Dedifferentiated amniotic fluid mesenchymal stem cell (primary cell): ENCODE data around the gene MACROD2.
A peak's percentile ranks its signal among the peaks of the same experiment; 100 is the strongest.

Source experiments
- DNase-seq: peaks from one replicate; pipeline ENCODE4 v3.0.0-alpha.2; 2016; ENCODE audit errors: extremely low spot score

MACROD2 gene

DNA sequence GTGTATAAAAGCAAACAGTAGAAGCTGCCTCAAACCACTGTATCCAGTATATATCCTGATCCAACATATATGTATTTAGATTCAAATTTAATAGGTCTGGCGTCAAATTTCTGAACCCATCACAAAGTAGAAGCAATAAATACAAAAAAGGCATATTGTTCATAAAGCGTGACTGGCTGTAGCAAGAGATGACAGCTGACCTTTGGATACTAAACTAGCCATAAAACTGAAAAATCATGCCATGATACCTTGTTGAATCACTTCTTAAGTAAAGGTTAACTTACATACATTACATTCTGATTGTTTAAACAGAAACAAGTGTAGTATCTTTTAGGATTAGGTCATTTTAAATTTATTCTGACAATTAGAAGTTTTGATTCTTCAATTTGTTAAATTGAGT is 714.1 kb downstream of the MACROD2 start:
- no peak for DNase-seq

DNA sequence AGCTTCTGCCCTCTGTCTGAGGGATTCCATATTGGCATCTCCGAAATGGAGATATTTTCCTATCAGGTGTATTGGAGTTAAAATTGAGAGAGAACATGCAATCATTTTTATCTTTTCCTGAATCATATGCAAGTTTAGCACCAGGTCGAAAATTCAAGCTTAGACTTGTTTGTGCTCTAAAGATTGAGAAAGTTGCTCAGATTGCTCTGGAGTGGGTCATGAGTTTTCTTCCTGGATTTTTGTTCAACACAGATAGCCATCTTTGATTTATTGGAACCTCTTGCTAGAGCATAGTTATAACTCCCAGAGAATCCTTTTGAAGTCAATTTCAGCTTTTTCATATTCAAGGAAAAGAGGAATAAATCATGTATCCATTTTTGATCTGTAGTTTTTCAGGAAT is 715.6 kb downstream of the MACROD2 start:
- no peak for DNase-seq

DNA sequence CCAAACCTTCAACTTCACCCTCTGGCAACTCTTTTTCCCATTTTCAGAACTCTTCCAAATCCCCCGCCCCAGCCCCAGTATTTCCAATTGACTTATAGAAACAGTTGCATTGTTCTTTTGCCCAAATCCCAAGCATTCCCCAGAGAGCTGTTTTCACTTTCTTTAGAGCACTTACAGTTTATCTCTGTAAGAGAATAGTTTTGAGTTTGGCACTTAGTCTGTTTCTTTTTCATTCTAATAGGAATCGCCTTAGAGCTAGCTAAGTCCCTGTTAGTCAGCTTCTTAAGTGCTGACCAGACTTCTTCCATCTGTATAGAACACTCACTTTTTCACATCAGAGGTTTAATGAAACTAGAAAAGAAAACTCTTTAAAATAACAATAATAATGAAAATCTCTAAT is 716.3 kb downstream of the MACROD2 start:
- peak; percentile 33 for DNase-seq

DNA sequence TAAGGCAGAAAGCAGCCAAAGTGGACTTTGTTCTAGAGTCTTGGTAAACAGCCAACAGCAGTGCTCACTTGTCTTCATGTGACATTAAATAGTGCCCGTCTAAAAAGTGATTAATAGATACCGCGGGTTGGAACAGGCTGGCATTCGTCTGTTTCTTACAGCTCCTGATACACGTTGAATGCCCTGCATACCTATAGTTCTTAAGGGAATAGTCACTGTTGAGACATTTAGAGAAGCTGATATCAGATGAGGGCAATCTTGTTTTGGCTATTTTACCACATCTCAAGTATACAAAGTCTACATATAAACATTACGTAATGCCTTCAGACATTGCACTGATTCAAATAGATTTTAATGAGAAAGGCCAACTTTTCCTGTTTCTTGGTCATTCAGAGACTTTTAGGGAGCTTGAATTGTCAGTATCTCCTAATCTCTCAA is 717.0 kb downstream of the MACROD2 start:
- peak; percentile 69 for DNase-seq

DNA sequence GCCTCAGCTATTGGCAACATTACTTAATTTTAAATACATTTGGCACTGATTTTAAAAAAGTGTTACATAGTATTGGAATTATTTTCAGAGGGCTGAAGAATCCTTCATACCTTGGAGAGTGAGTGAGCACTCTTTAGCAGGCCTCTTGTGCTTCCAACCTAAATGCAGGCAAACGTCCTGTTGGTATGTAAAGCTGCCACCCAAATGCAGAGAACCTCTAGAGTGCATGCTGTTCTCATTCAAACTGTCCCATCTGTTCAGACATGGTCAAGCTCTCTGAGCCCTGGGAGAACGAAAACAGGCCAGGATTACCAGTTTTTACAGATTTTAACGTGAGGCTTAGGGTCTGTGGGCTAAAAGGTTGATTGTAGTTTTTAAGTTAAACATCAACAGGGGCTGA is 720.1 kb downstream of the MACROD2 start:
- no peak for DNase-seq

DNA sequence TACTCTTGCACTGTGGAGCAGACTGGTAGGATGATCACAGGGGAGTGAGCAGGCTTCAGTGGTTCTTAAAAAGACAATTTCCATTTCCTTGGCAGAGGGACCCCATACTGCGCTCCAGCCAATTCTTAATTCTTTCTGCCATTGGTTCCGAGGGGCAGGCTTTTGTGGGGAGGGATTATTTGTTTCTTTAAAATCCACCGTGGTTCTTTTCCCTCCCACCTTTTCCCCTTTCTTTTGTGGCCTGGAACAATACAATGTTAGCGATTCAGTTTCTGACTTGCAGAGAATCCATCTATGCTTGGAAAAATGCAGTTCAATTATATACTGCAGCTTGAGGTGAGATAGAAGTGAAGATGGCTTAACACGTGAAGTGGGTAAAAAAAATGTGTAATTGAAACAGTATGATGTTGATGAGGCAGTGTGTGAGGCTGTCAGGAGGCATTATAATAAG is 721.1 kb downstream of the MACROD2 start:
- DNase-seq = no peak

DNA sequence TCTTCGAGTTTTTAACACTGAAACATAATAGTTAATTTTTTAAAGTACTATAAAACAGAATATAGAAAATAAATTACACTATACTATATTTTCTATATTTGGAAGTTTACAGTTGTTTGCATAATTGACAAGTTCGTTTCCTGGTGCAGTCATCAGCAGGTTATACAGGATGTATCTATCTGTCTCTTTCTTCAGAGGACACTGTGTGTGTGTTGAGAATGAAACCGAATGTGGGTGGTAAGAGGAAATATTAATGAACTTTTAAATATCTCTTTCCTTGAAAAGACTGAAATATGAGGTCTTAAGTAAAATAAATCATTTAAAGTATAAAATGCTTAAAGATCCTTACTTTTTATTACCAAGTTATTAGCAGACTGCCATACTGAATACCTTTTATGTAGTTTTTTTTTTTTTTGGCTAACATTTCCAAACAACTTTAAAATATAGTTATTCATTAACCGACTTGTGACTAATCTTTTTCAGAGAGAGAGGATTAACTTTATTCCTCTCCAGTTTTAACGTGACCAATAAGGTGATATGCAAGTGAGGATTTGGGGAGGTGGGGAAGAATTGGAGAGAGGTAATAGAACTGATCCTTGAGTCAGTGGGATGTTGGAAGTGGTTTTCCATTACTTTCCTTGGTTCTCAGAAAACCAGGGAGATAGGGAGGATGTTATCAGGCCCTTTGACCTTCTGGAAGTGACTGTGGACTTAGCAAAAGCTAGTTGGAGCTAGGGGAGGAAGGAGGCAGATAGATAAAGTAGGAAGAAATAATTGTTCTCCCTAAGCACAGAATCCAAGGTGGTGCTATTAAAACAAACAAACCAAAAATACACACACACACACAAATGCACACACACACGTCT is 722.1 kb downstream of the MACROD2 start:
- no peak for DNase-seq

DNA sequence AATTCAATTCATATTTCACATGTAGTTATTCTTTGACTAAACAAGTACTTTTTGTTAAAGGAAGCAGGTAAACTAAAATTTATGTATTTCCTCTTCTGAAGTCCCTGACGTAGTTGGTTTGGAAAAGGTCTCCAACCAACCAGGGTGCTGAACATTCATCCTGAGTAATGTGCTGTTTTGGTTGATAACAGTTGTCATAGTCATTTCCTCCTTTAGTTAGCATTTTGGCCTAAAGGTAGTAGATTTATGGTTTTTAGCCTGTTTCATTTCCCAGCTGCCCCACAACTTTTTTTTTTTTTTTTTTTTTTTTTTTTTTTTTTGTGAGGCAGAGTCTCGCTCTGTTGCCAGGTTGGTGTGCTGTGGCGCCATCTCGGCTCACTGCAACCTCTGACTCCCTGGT is 724.9 kb downstream of the MACROD2 start:
- no peak for DNase-seq

DNA sequence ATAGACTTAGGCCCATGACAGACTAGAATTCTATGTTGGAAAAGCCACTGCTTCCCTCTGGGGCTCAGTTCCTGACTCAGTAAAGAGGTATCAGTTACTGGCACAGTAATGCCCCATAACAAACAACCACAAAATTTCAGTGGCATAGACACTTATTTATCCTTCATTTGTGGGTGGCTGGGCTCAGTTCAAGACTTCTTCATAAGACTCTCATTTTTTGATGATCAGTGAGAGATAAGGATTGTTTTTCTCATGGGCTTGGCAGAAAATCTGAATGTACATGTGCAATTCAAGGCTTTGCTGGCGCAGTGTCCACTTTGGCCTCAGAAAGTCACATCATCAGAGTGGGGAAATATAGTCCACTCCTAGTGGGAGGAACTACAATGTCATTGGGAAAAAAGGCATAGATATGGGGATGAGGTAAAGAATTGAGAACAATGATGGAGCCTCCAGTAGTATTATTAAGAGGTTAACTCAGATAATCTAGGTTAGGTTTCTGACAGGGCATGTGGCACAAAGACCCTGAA is 726.7 kb downstream of the MACROD2 start:
- DNase-seq = no peak

DNA sequence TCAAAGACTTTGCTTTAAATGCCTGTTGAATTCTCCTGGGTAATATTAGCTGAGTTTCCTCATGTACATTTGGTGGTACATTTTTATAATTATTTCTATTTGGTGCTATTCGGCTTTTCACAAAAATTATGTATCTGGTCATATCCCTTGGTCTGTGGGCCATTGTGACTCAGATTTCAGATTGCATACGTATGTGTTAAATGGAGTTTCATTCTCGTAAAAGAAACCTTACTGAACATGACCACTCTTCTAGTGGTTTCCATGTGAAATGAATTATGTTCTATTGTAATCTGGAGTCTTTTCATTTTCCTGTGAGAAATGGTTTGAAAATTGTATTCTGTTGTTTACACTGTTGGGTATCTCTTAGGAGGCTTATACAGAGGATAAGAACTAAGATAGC is 728.3 kb downstream of the MACROD2 start:
- DNase-seq = no peak

DNA sequence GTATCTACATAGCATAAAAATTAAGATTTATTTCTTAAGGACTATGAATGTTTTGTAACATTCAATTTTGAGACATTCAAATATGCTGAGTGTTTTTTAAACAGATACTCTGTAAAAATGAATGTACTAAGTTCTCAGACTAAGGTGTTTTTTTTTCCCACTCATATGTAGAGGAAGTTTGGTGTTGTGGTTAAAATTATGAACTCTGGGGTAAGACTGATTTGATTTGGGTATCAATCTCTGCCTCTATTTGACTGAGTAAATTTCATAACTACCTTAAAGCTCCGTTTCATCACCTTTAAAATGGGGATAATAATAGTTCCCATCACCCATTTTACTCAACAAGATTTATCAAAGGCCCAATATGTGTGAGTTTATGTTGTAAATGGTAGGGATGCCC is 728.7 kb downstream of the MACROD2 start:
- no peak for DNase-seq

DNA sequence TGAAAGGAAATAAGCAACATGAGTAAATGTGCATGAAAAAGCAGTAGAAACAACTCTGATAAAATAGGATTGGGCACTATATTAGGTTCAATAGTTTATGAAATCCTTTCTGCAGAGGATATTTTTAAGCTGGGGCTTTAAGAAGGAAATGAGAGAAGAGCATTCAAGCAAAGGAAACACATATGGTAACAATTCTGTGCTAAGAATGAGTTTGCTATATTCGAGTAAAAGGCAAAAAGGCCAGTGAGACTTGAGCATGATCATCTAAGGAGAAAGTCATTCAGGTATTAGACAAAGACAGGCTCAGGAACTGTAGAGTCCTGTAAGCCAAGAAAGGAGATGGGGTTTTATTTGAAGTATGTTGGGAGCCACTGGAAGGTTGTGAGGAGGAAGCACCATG is 729.2 kb downstream of the MACROD2 start:
- peak; percentile 49 for DNase-seq

DNA sequence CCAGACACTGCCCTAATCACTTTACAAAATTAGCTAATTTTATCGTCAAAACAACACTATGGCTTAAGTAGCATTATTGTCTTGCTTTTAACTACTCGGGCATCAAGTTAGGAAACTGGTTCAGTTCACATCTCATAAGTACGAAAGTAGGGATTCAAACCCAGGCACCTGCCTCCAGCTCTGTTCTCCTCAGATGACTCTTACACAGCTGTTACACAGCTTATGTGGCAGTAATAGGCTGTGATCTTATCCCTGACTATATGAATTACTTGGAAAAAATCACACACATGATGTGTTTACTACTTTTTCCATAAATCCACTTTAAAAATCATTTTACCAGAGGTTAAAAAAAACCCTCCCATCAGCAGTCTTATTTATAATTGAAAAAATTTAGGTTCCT is 731.3 kb downstream of the MACROD2 start:
- no peak for DNase-seq

DNA sequence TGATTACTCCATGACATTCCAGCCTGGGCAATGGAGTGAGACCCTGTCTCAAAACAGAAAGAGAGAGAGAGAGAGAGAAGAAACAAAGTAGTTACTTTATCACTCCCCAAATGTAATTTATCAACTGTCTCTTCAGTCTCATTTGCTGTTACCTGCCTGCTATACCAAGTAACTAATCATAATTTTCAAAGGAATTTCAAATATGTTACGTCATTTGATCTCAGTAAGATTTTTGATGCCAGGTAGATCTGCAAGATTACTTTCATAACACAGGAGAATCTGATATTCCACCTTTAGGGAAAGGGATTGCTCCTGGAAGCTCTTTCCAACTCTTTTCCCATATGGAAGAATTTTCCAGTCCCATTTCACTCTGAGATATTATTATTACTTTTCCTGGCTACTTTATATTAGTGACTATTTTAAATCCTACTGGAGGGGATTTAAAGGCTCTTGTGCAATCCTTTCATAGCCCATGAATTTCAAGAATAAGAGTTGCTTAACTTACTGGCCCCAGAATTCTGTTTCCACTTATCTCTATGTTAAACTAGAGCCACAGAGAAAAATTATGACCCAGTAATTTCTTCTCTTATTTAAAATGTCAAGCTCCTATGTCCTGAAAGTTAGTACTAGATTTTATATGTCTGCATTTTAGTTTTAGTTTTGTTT is 732.3 kb downstream of the MACROD2 start:
- no peak for DNase-seq

DNA sequence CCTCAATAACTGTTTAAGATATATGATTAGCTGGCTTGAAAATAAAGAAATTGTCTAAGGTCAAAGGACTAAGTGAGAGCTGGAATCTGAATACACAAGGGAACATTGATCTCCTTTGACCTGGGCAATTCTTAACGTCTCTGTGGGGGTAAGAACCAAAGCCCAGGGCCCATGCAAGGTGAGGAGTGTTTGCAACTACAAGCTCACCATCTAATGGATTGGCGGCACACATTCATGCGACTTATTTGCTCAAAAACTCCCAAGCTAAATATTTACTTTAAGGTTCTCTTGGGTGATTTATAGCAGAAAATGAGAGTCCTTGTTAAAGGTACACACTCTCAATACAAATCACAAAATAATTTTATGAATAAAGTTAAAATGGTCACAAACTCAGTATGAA is 734.1 kb downstream of the MACROD2 start:
- DNase-seq = no peak

DNA sequence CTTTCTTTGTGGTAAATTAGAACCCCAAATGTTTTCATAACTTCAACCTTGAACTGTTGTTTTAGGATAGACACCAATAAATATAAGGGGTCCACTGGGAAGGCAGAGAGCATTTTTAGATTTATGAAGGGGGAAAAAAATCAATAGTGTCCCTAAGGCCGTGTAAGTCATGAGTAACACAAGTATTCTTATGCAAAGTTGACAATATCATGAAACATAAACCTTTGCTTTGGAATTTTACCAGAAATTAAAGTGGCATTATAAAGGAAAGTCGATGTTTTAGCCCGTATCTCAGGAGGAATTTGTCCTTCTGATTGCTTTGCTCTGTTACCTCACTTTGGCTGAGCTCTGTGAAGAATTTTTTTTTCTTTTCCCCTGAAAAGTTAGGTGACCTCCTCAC is 737.0 kb downstream of the MACROD2 start:
- no peak for DNase-seq

DNA sequence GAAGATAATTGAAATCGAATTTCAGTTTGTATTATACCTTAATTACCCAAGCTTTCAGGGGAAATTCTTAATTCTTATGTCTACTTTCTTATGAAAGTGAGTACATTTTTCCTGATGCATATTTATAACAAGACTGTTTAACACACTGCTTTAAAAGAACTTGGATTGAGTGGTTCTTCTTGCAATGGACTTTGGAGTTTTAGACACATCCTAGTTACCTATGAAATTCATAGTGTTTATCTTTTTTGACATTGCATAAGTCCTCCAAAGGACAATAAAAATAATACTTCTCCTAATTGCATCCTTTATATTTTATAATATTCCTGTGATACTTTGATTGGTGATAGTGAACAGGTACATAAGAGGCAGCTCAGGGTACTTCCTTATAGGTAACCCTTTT is 737.7 kb downstream of the MACROD2 start:
- no peak for DNase-seq

DNA sequence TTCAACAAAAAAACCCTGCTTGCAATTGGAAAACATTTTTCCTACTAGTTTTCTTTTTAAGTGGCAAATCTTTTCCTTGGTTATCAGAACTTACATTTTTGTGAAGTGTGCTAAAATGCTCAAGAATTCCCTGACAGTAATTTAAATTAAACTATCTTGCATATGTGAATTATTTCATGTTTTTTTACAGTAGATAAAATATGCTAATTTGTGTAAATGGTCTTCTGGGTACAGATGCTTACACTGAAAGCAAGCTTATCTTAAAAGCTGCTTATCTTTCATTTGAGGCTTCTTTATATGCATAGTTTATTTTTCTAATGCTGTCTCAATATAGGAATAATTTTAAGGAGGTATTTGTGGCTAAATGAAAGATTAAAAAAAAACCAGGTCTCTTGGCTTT is 745.1 kb downstream of the MACROD2 start:
- DNase-seq = no peak

DNA sequence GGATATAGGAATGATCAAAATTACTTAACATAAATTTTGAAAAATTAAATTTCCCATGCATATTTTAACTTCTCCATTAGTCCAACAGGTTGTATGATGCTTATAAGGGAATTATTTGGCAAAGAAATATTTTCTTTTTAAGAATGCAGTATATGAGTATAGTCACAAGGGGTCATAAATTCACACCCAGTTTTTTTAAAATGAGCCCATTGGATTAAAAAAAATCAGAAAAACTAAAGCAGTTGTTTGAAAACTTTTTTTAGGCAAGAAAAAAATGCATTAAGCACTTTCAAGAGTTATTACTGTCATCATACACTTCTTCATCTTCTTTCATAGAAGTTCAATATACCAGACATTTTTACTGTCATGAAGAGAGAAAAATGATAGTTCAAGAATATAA is 746.3 kb downstream of the MACROD2 start:
- DNase-seq = no peak

DNA sequence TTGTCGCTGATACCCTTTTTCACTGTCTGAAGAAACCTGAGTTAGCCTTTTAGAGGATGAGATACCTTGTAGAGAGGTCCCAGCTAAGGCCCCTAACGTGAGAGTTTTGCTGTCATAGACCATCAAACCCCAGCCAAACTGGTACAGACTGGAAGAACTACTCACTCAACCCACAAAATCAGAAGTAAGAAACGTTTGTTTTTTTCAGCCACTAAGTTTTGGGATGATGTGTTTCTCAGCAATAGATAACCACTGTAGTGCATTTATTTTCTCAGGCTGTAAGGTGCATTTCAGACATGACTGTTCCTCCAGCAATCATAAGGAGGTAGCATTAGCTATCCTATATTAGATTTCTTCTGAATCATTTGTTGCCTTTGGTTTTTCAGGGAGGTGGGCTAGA is 749.4 kb downstream of the MACROD2 start:
- no peak for DNase-seq

DNA sequence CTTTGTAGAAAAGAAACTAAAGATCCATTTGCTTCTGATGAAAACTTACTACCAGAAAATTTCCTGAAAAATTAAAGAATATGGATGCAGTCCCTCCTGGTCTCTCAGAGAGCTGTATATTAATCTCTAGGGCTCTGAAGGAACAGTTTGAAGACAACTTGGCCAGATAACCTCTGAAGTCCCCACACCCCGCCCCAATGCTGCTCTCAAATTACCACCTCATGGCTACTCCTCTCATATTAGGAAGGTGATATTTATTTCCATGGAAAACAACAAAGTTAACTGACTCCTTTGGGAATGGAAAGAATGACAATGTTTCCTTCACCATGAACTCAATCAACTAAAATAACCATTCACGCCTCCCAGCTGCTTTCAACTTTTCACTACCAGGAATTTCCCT is 750.5 kb downstream of the MACROD2 start:
- DNase-seq = no peak

DNA sequence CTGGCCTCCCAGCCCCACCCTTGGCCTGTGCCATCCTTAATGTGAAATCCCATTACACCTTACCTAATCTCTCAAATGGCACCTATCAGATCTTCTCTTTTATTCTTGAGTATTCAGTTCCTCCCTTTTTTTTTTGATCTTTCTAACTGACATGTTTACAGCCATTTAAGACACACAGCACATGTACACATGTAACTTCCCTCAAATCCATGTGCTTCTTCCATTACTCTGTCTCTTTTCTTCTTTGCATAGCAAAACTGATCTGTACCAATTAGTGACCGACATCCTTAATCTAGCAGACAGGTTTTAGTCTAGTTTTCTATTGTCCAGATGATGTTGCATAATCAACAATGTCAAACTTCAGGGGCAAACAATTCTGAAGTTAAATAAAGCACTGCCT is 755.9 kb downstream of the MACROD2 start:
- no peak for DNase-seq

DNA sequence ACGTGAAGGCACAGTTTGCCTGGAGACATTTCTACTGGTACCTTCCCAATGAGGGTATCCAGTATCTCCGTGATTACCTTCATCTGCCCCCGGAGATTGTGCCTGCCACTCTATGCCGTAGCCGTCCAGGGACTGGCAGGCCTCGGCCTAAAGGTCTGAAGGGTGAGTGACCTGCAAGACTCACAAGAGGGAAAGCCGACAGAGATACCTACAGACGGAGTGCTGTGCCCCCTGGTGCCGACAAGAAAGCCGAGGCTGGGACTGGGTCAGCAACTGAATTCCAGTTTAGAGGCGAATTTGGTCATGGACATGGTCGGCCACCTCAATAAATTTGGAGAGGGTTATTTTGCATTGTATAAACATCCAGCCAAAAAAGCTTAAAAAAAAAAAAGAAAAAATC is 762.4 kb downstream of the MACROD2 start:
- no peak for DNase-seq
